ENCODE measurements around the gene TMEM88. TPM values are rescaled to one million over a fixed set of nuclear protein-coding genes. Genes with fewer than 3 reads are reported as not detected.

The TMEM88 gene
- total and polyA plus RNA-seq, 2 of the 13 experiments (the other 11 are each of a cell fraction or from before 2014, with no cell fraction given) = 0.31 to 0.66 TPM

GRCh38 chr17:7836596-7837407 is 18.1 kb upstream of the TMEM88 start (continued):
- no peak for TF ChIP-seq AFF4 (CRISPR knock-in tag; IDR thresholded peaks at IDR 0.05)
- TF ChIP-seq LCORL (IDR thresholded peaks at IDR 0.05) = 0 out of 2 replicates have a peak, but pooled peaks have one; percentile 30
- peak; percentile 93 for TF ChIP-seq LCORL (CRISPR knock-in tag; IDR thresholded peaks at IDR 0.05)
- TF ChIP-seq ZNF33B (CRISPR knock-in tag; IDR thresholded peaks at IDR 0.05) = no peak; the same call in 1 of the 2 replicates
- TF ChIP-seq TSC22D2 (CRISPR knock-in tag; IDR thresholded peaks at IDR 0.05; ENCODE audit: borderline replicate concordance) = peak; percentile 92
- no peak for TF ChIP-seq ARID2 (CRISPR knock-in tag; IDR thresholded peaks at IDR 0.05; ENCODE audit: borderline replicate concordance)
- peak; percentile 88 for TF ChIP-seq CBFB (CRISPR knock-in tag; IDR thresholded peaks at IDR 0.05)
- no peak for TF ChIP-seq JARID2 (CRISPR knock-in tag; IDR thresholded peaks at IDR 0.05; ENCODE audit: insufficient replicate concordance)
- peak; percentile 1 for TF ChIP-seq TAF15 (IDR thresholded peaks at IDR 0.05; ENCODE audit: low read depth, low read length, poor library complexity, severe bottlenecking)
- TF ChIP-seq HNRNPLL (IDR thresholded peaks at IDR 0.05; ENCODE audit: low read depth, low read length, poor library complexity, severe bottlenecking) = no peak
- TF ChIP-seq ZFAT (CRISPR knock-in tag; conservative IDR thresholded peaks at IDR 0.05) = no peak
- TF ChIP-seq TCF7L2 (IDR thresholded peaks at IDR 0.05; ENCODE audit: low read depth, low read length) = no peak
- 0 out of 2 replicates have a peak, but pooled peaks have one; percentile 31 for TF ChIP-seq ZNF770 (CRISPR knock-in tag; IDR thresholded peaks at IDR 0.05)
- peak; percentile 66; the same call in 1 of the 2 replicates for TF ChIP-seq ZC3H13 (CRISPR knock-in tag; IDR thresholded peaks at IDR 0.05)
- no peak for TF ChIP-seq ZNF382 (CRISPR knock-in tag; IDR thresholded peaks at IDR 0.05; ENCODE audit: borderline replicate concordance)
- no peak for TF ChIP-seq CBX1 (IDR thresholded peaks at IDR 0.05; ENCODE audit: low read depth)
- no peak for TF ChIP-seq XBP1 (CRISPR knock-in tag; IDR thresholded peaks at IDR 0.05)
- TF ChIP-seq ZNF691 (CRISPR knock-in tag; IDR thresholded peaks at IDR 0.05; ENCODE audit: borderline replicate concordance, low read depth) = peak; percentile 92; the same call in 1 of the 2 replicates
- peak; percentile 48; the same call in 1 of the 2 replicates for TF ChIP-seq SRY (CRISPR knock-in tag; IDR thresholded peaks at IDR 0.05)
- peak; percentile 91 for TF ChIP-seq NFKBIZ (CRISPR knock-in tag; IDR thresholded peaks at IDR 0.05)
- TF ChIP-seq ZSCAN30 (CRISPR knock-in tag; IDR thresholded peaks at IDR 0.05) = no peak
- TF ChIP-seq ZBTB25 (CRISPR knock-in tag; IDR thresholded peaks at IDR 0.05) = peak; percentile 96

Data from HepG2 (cell line).